HG02885 (cell line): ENCODE data around the gene NAALAD2.
A peak's percentile ranks its signal among the peaks of the same experiment; 100 is the strongest.
"Not testable (repeated sequence)": the region's sequence is repeated elsewhere in the genome, so short reads cannot be mapped to it uniquely, and the experiment has no call there.

ENCODE experiments used
- ATAC-seq: cut with Tn5 transposase; IDR thresholded peaks from one replicate; pipeline ENCODE4 v1.9.1; 2021; ENCODE audit warnings: mild to moderate bottlenecking; ENCODE audit not compliant: unreplicated experiment, poor library complexity

NAALAD2 gene

GRCh38 chr11:90134478-90135003 lies at the start of gene NAALAD2:
NAALAD2 (plus strand) TSS chr11:90134663; CDS start chr11:90134759, 96 bp downstream.
- no peak for ATAC-seq

- ATAC-seq: not testable (repeated sequence)
Measured at GRCh38 chr11:90085650-90086049, 48.8 kb upstream of the NAALAD2 start, which contains the start of gene UBTFL1. UBTFL1 (plus strand) TSS chr11:90085950; CDS start chr11:90085950, 0 bp downstream.

- not testable (repeated sequence) for ATAC-seq
Measured at GRCh38 chr11:90088731-90089130, 45.7 kb upstream of the NAALAD2 start.

GRCh38 chr11:90095230-90095924 lies 39.1 kb upstream of the NAALAD2 start:
- not testable (repeated sequence) for ATAC-seq

- not testable (repeated sequence) for ATAC-seq
Measured at GRCh38 chr11:90098261-90098660, 36.2 kb upstream of the NAALAD2 start.

GRCh38 chr11:90100431-90100830 lies 34.0 kb upstream of the NAALAD2 start:
- no peak for ATAC-seq

- ATAC-seq: no peak
Measured at GRCh38 chr11:90113541-90113940, 20.9 kb upstream of the NAALAD2 start.

- no peak for ATAC-seq
Measured at GRCh38 chr11:90120191-90120590, 14.3 kb upstream of the NAALAD2 start.

- ATAC-seq: no peak
Measured at GRCh38 chr11:90124371-90124770, 10.1 kb upstream of the NAALAD2 start.

GRCh38 chr11:90124946-90125345 lies 9.5 kb upstream of the NAALAD2 start:
- ATAC-seq: no peak

- no peak for ATAC-seq
Measured at GRCh38 chr11:90133560-90134477, 644 bp upstream of the NAALAD2 start.

- ATAC-seq: no peak
Measured at GRCh38 chr11:90135016-90135415, 553 bp downstream of the NAALAD2 start.

- ATAC-seq: no peak
Measured at GRCh38 chr11:90148900-90149299, 14.4 kb downstream of the NAALAD2 start.

GRCh38 chr11:90166982-90167573 lies 32.6 kb downstream of the NAALAD2 start:
- not testable (repeated sequence) for ATAC-seq

GRCh38 chr11:90167704-90168103 lies 33.2 kb downstream of the NAALAD2 start:
- ATAC-seq: not testable (repeated sequence)

- ATAC-seq: no peak
Measured at GRCh38 chr11:90168571-90168970, 34.1 kb downstream of the NAALAD2 start.

GRCh38 chr11:90171359-90171758 lies 36.9 kb downstream of the NAALAD2 start:
- no peak for ATAC-seq

- no peak for ATAC-seq
Measured at GRCh38 chr11:90176069-90176468, 41.6 kb downstream of the NAALAD2 start.

- ATAC-seq: no peak
Measured at GRCh38 chr11:90178751-90179150, 44.3 kb downstream of the NAALAD2 start.

- no peak for ATAC-seq
Measured at GRCh38 chr11:90179923-90180322, 45.5 kb downstream of the NAALAD2 start.

GRCh38 chr11:90187839-90188238 lies 53.4 kb downstream of the NAALAD2 start:
- peak; percentile 57 for ATAC-seq
